ENCODE measurements around the gene SLC38A10. TPM values are rescaled to one million over a fixed set of nuclear protein-coding genes. Genes with fewer than 3 reads are reported as not detected.

The SLC38A10 gene
- total RNA-seq, 1 experiment from 2014 or later = 75.1 TPM

GRCh38 chr17:81338274-81339190 lies 43.4 kb upstream of the SLC38A10 start:
- DNase-seq (ENCODE audit: low spot score) = no peak
- no peaks in the 10 kb centered on the region for H3K9me3 ChIP-seq (ENCODE audit: low read depth, low read length, poor library complexity, severe bottlenecking)
- H3K36me3 ChIP-seq (ENCODE audit: insufficient read depth, low read length, poor library complexity, severe bottlenecking) = no peaks in the 10 kb centered on the region
- H3K4me3 ChIP-seq (ENCODE audit: low read depth, low read length, poor library complexity, severe bottlenecking) = no peak overlapping the region
- peaks cover 32% of the 10 kb centered on the region for H3K4me1 ChIP-seq (ENCODE audit: insufficient read depth, low read length, poor library complexity, severe bottlenecking)
- ChIA-PET CTCF (no interaction called here), POLR2A (ENCODE audit: low non-redundant PET) (no interaction called here)
- TF ChIP-seq EZH2 (IDR thresholded peaks at IDR 0.05; ENCODE audit: borderline replicate concordance, low read depth, low read length, poor library complexity, severe bottlenecking) = no peak
- peak; percentile 23; the same call in 1 of the 2 replicates for TF ChIP-seq CTCF (conservative IDR thresholded peaks at IDR 0.05; ENCODE audit: low read depth, low read length)
- no TSS peak for BruUV-seq (replicated peaks)
- H3K27me3 ChIP-seq (replicated peaks; ENCODE audit: insufficient read depth, low read depth, low read length, poor library complexity) = no peaks in the 10 kb centered on the region
- peak overlapping the region; percentile 61 for H3K27ac ChIP-seq (ENCODE audit: low read depth, low read length, poor library complexity, severe bottlenecking)
- intact Hi-C loops (cut with micrococcal nuclease; ENCODE audit: unreplicated experiment) = no loop called here

DNA sequence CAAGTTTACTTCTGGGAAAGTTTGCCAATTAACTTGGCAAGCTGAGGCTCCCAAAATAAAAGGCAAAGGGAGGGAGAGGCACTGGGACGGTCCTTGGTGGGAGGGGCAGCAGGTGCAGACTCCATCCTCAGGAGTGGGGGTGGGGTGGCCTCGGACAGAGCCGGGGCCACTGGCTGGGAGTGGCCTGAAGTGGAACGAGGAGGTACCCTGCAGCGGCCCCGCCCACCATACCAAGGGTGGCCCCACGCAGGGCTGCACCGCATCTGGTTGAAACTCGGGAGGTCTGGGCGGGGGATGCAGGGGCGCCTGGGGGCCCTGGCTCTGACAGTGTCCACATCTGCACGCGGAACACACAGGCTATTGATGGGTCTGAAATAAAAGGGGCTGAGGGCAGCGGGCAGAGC lies 42.4 kb upstream of the SLC38A10 start:
- Histone ChIP-seq H3K27me3 (replicated peaks; ENCODE audit: insufficient read depth, low read depth, low read length, poor library complexity) (no peaks in the 10 kb centered on the region), H3K9me3 (ENCODE audit: low read depth, low read length, poor library complexity, severe bottlenecking) (no peaks in the 10 kb centered on the region), H3K4me1 (ENCODE audit: insufficient read depth, low read length, poor library complexity, severe bottlenecking) (peaks cover 32% of the 10 kb centered on the region), H3K4me3 (ENCODE audit: low read depth, low read length, poor library complexity, severe bottlenecking) (no peak overlapping the region), H3K27ac (ENCODE audit: low read depth, low read length, poor library complexity, severe bottlenecking) (no peak overlapping the region), H3K36me3 (ENCODE audit: insufficient read depth, low read length, poor library complexity, severe bottlenecking) (no peaks in the 10 kb centered on the region)
- intact Hi-C loops (cut with micrococcal nuclease; ENCODE audit: unreplicated experiment) = no loop called here
- ChIA-PET POLR2A (ENCODE audit: low non-redundant PET) (no interaction called here), CTCF (no interaction called here)
- no peak for TF ChIP-seq EZH2 (IDR thresholded peaks at IDR 0.05; ENCODE audit: borderline replicate concordance, low read depth, low read length, poor library complexity, severe bottlenecking)
- TF ChIP-seq CTCF (conservative IDR thresholded peaks at IDR 0.05; ENCODE audit: low read depth, low read length) = no peak
- DNase-seq (ENCODE audit: low spot score) = no peak
- BruUV-seq (replicated peaks) = no TSS peak

- Histone ChIP-seq H3K9me3 (ENCODE audit: low read depth, low read length, poor library complexity, severe bottlenecking) (no peaks in the 10 kb centered on the region), H3K27me3 (replicated peaks; ENCODE audit: insufficient read depth, low read depth, low read length, poor library complexity) (no peaks in the 10 kb centered on the region), H3K4me3 (ENCODE audit: low read depth, low read length, poor library complexity, severe bottlenecking) (no peak overlapping the region), H3K4me1 (ENCODE audit: insufficient read depth, low read length, poor library complexity, severe bottlenecking) (peaks cover 29% of the 10 kb centered on the region), H3K36me3 (ENCODE audit: insufficient read depth, low read length, poor library complexity, severe bottlenecking) (no peaks in the 10 kb centered on the region), H3K27ac (ENCODE audit: low read depth, low read length, poor library complexity, severe bottlenecking) (no peak overlapping the region)
- intact Hi-C loops (cut with micrococcal nuclease; ENCODE audit: unreplicated experiment) = no loop called here
- TF ChIP-seq EZH2 (IDR thresholded peaks at IDR 0.05; ENCODE audit: borderline replicate concordance, low read depth, low read length, poor library complexity, severe bottlenecking) = no peak
- no peak for TF ChIP-seq CTCF (conservative IDR thresholded peaks at IDR 0.05; ENCODE audit: low read depth, low read length)
- CTCF ChIA-PET = no interaction called here
- POLR2A ChIA-PET (ENCODE audit: low non-redundant PET) = no interaction called here
- DNase-seq (ENCODE audit: low spot score) = no peak
- no TSS peak for BruUV-seq (replicated peaks)
Observed at GRCh38 chr17:81336930-81337325, 41.8 kb upstream of the SLC38A10 start.
